T-cell (primary cell): ENCODE results near the gene TXNIP. TPM values are rescaled to one million over a fixed set of nuclear protein-coding genes. Genes with fewer than 3 reads are reported as not detected.
A peak's percentile ranks its signal among the peaks of the same experiment; 100 is the strongest.

Experiments
- ATAC-seq, 4 experiments: fragments of 200-7000 bp in 3 of 4; fragments of 150-1000 bp in 1 of 4; cut with Tn5 transposase; replicated peaks in 1 of 4; 1 replicate in 3 of 4; 2 replicates in 1 of 4; pipeline ENCODE4 v1.10.0; 2021; ENCODE audit warnings: moderate library complexity in 3 of 4, mild to moderate bottlenecking in 2 of 4, moderate number of reproducible peaks in 1 of 4
- CTCF ChIA-PET, 2 donors: fragments of 300-600 bp; sonication (Branson Sonifier 250); formaldehyde crosslinking; loops; one replicate each; lab custom pipeline; 2022; ENCODE audit warnings: antibody characterized with exemption in 2 of 2; lab: Charles Lee
- POLR2A ChIA-PET, 2 donors: fragments of 300-600 bp; sonication (Branson Sonifier 250); formaldehyde crosslinking; loops; one replicate each; lab custom pipeline; 2022; ENCODE audit warnings: antibody characterized with exemption in 2 of 2; lab: Charles Lee
- DNase-seq, 35 experiments: peaks; one replicate each; pipeline versions ENCODE4 v3.0.0 to v3.0.0-alpha.2; 2013 to 2023
- H3K27ac ChIP-seq: one replicate; pipeline ENCODE4 v1.5.1; 2013; ENCODE audit warnings: low read length
- H3K27me3 ChIP-seq, 2 experiments: replicated peaks in 1 of 2; 1 replicate in 1 of 2; 2 replicates in 1 of 2; pipeline versions ENCODE4 v1.6.1 to v1.7.0; 2013; ENCODE audit warnings: low read length in 1 of 2, mixed read lengths in 1 of 2; ENCODE audit not compliant: control insufficient read depth in 2 of 2, insufficient read depth in 2 of 2; ENCODE audit errors: extremely low read depth in 1 of 2
- H3K36me3 ChIP-seq, 2 donors: 1 replicate in 1 of 2; 2 replicates in 1 of 2; pipeline versions ENCODE4 v1.6.1 to v1.7.0; 2013; ENCODE audit warnings: low read length in 1 of 2; ENCODE audit not compliant: control insufficient read depth in 2 of 2, insufficient read depth in 1 of 2; ENCODE audit errors: extremely low read depth in 1 of 2
- H3K4me1 ChIP-seq, 2 experiments: 1 replicate in 1 of 2; 2 replicates in 1 of 2; pipeline versions ENCODE4 v1.6.1 to v1.7.0; 2013; ENCODE audit warnings: low read length in 2 of 2, mixed read lengths in 1 of 2; ENCODE audit not compliant: insufficient read depth in 2 of 2, control insufficient read depth in 1 of 2; ENCODE audit errors: extremely low read depth in 1 of 2
- H3K4me3 ChIP-seq, 2 donors: 1 replicate in 1 of 2; 2 replicates in 1 of 2; pipeline versions ENCODE4 v1.5.1 to v1.7.0; 2013; ENCODE audit warnings: mild to moderate bottlenecking in 2 of 2, low read length in 1 of 2, moderate library complexity in 1 of 2; ENCODE audit not compliant: control insufficient read depth in 1 of 2; ENCODE audit errors: extremely low read depth in 1 of 2
- H3K9me3 ChIP-seq: 2 replicates; pipeline ENCODE4 v1.7.0; 2013
- H3K27ac Mint-ChIP-seq, 2 donors: one replicate each; pipeline ENCODE4 v1.8.0; 2020 to 2021; ENCODE audit warnings: mild to moderate bottlenecking in 2 of 2, mixed read lengths in 2 of 2
- H3K27me3 Mint-ChIP-seq, 2 donors: one replicate each; pipeline ENCODE4 v1.8.0; 2021 to 2022; ENCODE audit warnings: mixed read lengths in 2 of 2
- H3K36me3 Mint-ChIP-seq: one replicate; pipeline ENCODE4 v1.8.0; 2021; ENCODE audit warnings: mixed read lengths
- H3K4me1 Mint-ChIP-seq, 3 donors: one replicate each; pipeline ENCODE4 v1.8.0; 2020 to 2022; ENCODE audit warnings: mixed read lengths in 3 of 3, mild to moderate bottlenecking in 1 of 3
- H3K4me3 Mint-ChIP-seq, 3 donors: one replicate each; pipeline ENCODE4 v1.8.0; 2020 to 2022; ENCODE audit warnings: mild to moderate bottlenecking in 3 of 3, mixed read lengths in 3 of 3, moderate library complexity in 3 of 3
- H3K9me3 Mint-ChIP-seq, 3 donors: one replicate each; pipeline ENCODE4 v1.8.0; 2020 to 2022; ENCODE audit warnings: mixed read lengths in 3 of 3
- WGBS: methylation state at CpG from one replicate; pipeline ENCODE4 v1.1.5; 2013; ENCODE audit warnings: missing lambda C conversion rate; ENCODE audit not compliant: insufficient coverage; 5-methylcytosine and 5-hydroxymethylcytosine counted together
- total RNA-seq, 35 experiments: library from RNA in 6 of 35; stranded (reverse) in 6 of 35; fragments of 120-200 nt in 1 of 35; gene quantifications; one replicate each; pipeline versions ENCODE4 v1.2.1 to v1.2.4 and lab custom pipeline; 2013 to 2026

Gene TXNIP
- total RNA-seq, 5 donors from 2014 or later (not counting 1 experiment from before 2014, with no cell fraction given), result 721 to 2,117 (median 773) TPM

- peaks cover 28 to 55% of the 10 kb centered on the region in 2 experiments for H3K4me1 ChIP-seq
Observed at GRCh38 chr1:145999321-146000024, 3.1 kb upstream of the TXNIP start.

GRCh38 chr1:145997718-145998023 lies 1.3 kb upstream of the TXNIP start:
- WGBS, result no CpG with 5 or more reads among the region's 3 CpGs
- H3K9me3 Mint-ChIP-seq, result no peaks in the 10 kb centered on the region
- ChIA-PET POLR2A (interaction anchor here (0.5 to 2.3 kb wide), 7 partner anchors 9 to 139 kb away, joined by 3 to 12 read pairs (median 5); partner anchors contain the start of gene PIAS3 (in 1 of the 2)), CTCF (interaction anchor here (0.8 to 9.6 kb wide), 4 partner anchors 9 to 19 kb away, joined by 3 to 93 read pairs (median 8); no protein-coding TSS in a partner anchor)
- H3K27ac Mint-ChIP-seq, result peak overlapping the region; percentile 98 to 99
- no peaks in the 10 kb centered on the region for H3K27me3 Mint-ChIP-seq
- H3K27me3 ChIP-seq, result no peaks in the 10 kb centered on the region
- peaks cover 60 to 67% (median 65%) of the 10 kb centered on the region in 3 donors for H3K4me1 Mint-ChIP-seq
- ATAC-seq (no peak), DNase-seq (no peak)
- H3K36me3 Mint-ChIP-seq, result peaks cover 38% of the 10 kb centered on the region
- peaks cover 8 to 28% of the 10 kb centered on the region in 2 donors for H3K36me3 ChIP-seq
- H3K4me3 ChIP-seq, result peak overlapping the region; percentile 83 to 100
- peak overlapping the region; percentile 82 for H3K27ac ChIP-seq
- H3K4me1 ChIP-seq, result peaks cover 43 to 52% of the 10 kb centered on the region in 2 experiments
- peak overlapping the region; percentile 96 to 98 (median 98) for H3K4me3 Mint-ChIP-seq
- no peaks in the 10 kb centered on the region for H3K9me3 ChIP-seq

More at GRCh38 chr1:145999321-146000024, 3.1 kb upstream of the TXNIP start:
- Mint-ChIP-seq H3K27ac (peak overlapping the region; percentile 98 to 99), H3K4me1 (peaks cover 58 to 70% (median 62%) of the 10 kb centered on the region in 3 donors), H3K27me3 (no peaks in the 10 kb centered on the region), H3K36me3 (peaks cover 20% of the 10 kb centered on the region), H3K4me3 (peak overlapping the region; percentile 96 to 98 (median 98)), H3K9me3 (no peaks in the 10 kb centered on the region)
- POLR2A ChIA-PET, result no interaction called here
- Histone ChIP-seq H3K27me3 (no peaks in the 10 kb centered on the region), H3K27ac (peak overlapping the region; percentile 82), H3K4me3 (peak overlapping the region; percentile 13 to 35), H3K9me3 (no peaks in the 10 kb centered on the region), H3K36me3 (peaks cover 2 to 10% of the 10 kb centered on the region in 2 donors)
- peak; percentile 42 to 49 (median 46) for ATAC-seq
- peak in 23 of 35 experiments; percentile 24 to 75 (median 41) for DNase-seq
- CTCF ChIA-PET, result interaction anchor here in 1 of 2 donors (9.6 kb wide), 1 partner anchor 21 kb away, joined by 93 read pairs; no protein-coding TSS in a partner anchor
- no CpG with 5 or more reads among the region's 5 CpGs for whole genome bisulfite sequencing

GRCh38 chr1:145997016-145997717 lies 788 bp upstream of the TXNIP start:
- H3K9me3 Mint-ChIP-seq, result no peaks in the 10 kb centered on the region
- peaks cover 48 to 52% of the 10 kb centered on the region in 2 experiments for H3K4me1 ChIP-seq
- H3K36me3 Mint-ChIP-seq, result peaks cover 42% of the 10 kb centered on the region
- H3K4me3 ChIP-seq, result peak overlapping the region; percentile 83 to 100
- peak overlapping the region; percentile 96 to 98 (median 98) for H3K4me3 Mint-ChIP-seq
- H3K4me1 Mint-ChIP-seq, result peaks cover 65 to 71% (median 69%) of the 10 kb centered on the region in 3 donors
- peak in 34 of 35 experiments; percentile 39 to 88 (median 65) for DNase-seq
- no peaks in the 10 kb centered on the region for H3K9me3 ChIP-seq
- H3K27ac Mint-ChIP-seq, result peak overlapping the region; percentile 98 to 99
- ChIA-PET CTCF (interaction anchor here in 1 of 2 donors (1.0 to 9.6 kb wide), 5 partner anchors 10 to 152 kb away, joined by 3 to 93 read pairs (median 5); partner anchors contain the start of gene NUDT17), POLR2A (interaction anchor here (0.5 to 2.5 kb wide), 7 partner anchors 8 to 138 kb away, joined by 3 to 15 read pairs (median 7); partner anchors contain the start of gene PIAS3 (in 1 of the 2))
- peak; percentile 70 to 75 (median 72) for ATAC-seq
- H3K27ac ChIP-seq, result peak overlapping the region; percentile 82
- WGBS, result no CpG with 5 or more reads among the region's 12 CpGs
- peaks cover 8 to 33% of the 10 kb centered on the region in 2 donors for H3K36me3 ChIP-seq
- no peaks in the 10 kb centered on the region for H3K27me3 Mint-ChIP-seq
- no peaks in the 10 kb centered on the region for H3K27me3 ChIP-seq

GRCh38 chr1:145995964-145996432 lies 381 bp downstream of the TXNIP start:
- peaks cover 65 to 71% (median 70%) of the 10 kb centered on the region in 3 donors for H3K4me1 Mint-ChIP-seq
- no peaks in the 10 kb centered on the region for H3K27me3 Mint-ChIP-seq
- H3K4me3 Mint-ChIP-seq, result peak overlapping the region; percentile 96 to 98 (median 98)
- DNase-seq (no peak), ATAC-seq (no peak)
- H3K9me3 Mint-ChIP-seq, result no peaks in the 10 kb centered on the region
- H3K36me3 Mint-ChIP-seq, result peaks cover 48% of the 10 kb centered on the region
- peaks cover 8 to 36% of the 10 kb centered on the region in 2 donors for H3K36me3 ChIP-seq
- ChIA-PET CTCF (interaction anchor here in 1 of 2 donors (1.0 to 9.6 kb wide), 5 partner anchors 10 to 151 kb away, joined by 3 to 93 read pairs (median 4); partner anchors contain the start of gene NUDT17), POLR2A (interaction anchor here (0.5 to 2.5 kb wide), 14 partner anchors 9 to 715 kb away, joined by 3 to 15 read pairs (median 4); partner anchors contain the start of genes ANKRD34A (in 2 of the 2), POLR3GL (in 2 of the 2), LIX1L (in 1 of the 2) and RNF115 (in 1 of the 2))
- peak overlapping the region; percentile 82 for H3K27ac ChIP-seq
- H3K4me1 ChIP-seq, result peaks cover 44 to 46% of the 10 kb centered on the region in 2 experiments
- peak overlapping the region; percentile 98 to 99 for H3K27ac Mint-ChIP-seq
- no peaks in the 10 kb centered on the region for H3K9me3 ChIP-seq
- peak overlapping the region; percentile 83 to 100 for H3K4me3 ChIP-seq
- WGBS, result 0% methylated on average over 1 of the region's 13 CpGs
- H3K27me3 ChIP-seq, result no peaks in the 10 kb centered on the region

GRCh38 chr1:145995148-145995881 lies 1.1 kb downstream of the TXNIP start:
- Mint-ChIP-seq H3K4me1 (peaks cover 68 to 78% (median 73%) of the 10 kb centered on the region in 3 donors), H3K27ac (peak overlapping the region; percentile 98 to 99), H3K27me3 (no peaks in the 10 kb centered on the region), H3K36me3 (peaks cover 48% of the 10 kb centered on the region), H3K9me3 (no peaks in the 10 kb centered on the region), H3K4me3 (peak overlapping the region; percentile 96 to 98 (median 98))
- CTCF ChIA-PET, result interaction anchor here in 1 of 2 donors (1.7 to 9.6 kb wide), 3 partner anchors 12 to 17 kb away, joined by 6 to 93 read pairs (median 13); no protein-coding TSS in a partner anchor
- DNase-seq (no peak), ATAC-seq (no peak)
- no CpG with 5 or more reads among the region's 8 CpGs for WGBS
- Histone ChIP-seq H3K4me3 (peak overlapping the region; percentile 83 to 100), H3K27ac (peak overlapping the region; percentile 82), H3K4me1 (peaks cover 41 to 43% of the 10 kb centered on the region in 2 experiments), H3K27me3 (no peaks in the 10 kb centered on the region), H3K36me3 (peaks cover 8 to 36% of the 10 kb centered on the region in 2 donors), H3K9me3 (no peaks in the 10 kb centered on the region)
- POLR2A ChIA-PET, result interaction anchor here in 1 of 2 donors (0.5 to 2.5 kb wide), 4 partner anchors 12 to 33 kb away, joined by 3 to 15 read pairs (median 10); no protein-coding TSS in a partner anchor
